GM12878 (cell line): ENCODE measurements around the gene SMOC2. TPM values are rescaled to one million over a fixed set of nuclear protein-coding genes. Genes with fewer than 3 reads are reported as not detected.

ENCODE experiments used
- ATAC-seq: fragments of 200-7000 bp; cut with Tn5 transposase; 3 replicates; pipeline ENCODE4 v1.9.1; 2020; ENCODE audit warnings: mild to moderate bottlenecking, moderate library complexity
- BruUV-seq: library from RNA; stranded (reverse); fragments of 400-500 nt; replicated peaks from 2 replicates; lab custom pipeline; 2021; lab: Mats Ljungman, UMichigan
- CTCF ChIA-PET: fragments of 300-600 bp; sonication (Branson Sonifier 250); formaldehyde crosslinking; extraction: SDS; loops from one replicate; lab custom pipeline; 2021; ENCODE audit warnings: inconsistent platforms; lab: Yijun Ruan, JAX
- POLR2A ChIA-PET: fragments of 350-600 bp; formaldehyde crosslinking; extraction: SDS; loops from one replicate; lab custom pipeline; 2021; ENCODE audit warnings: inconsistent platforms; lab: Charles Lee
- RAD21 ChIA-PET: fragments of 300-600 bp; sonication (Branson Sonifier 250); formaldehyde crosslinking; loops from one replicate; lab custom pipeline; 2023; ENCODE audit warnings: antibody characterized with exemption; ENCODE audit not compliant: unreplicated experiment; lab: Charles Lee
- SMC1A ChIA-PET: fragments of 300-600 bp; sonication (Branson Sonifier 250); formaldehyde crosslinking; loops from one replicate; lab custom pipeline; 2023; ENCODE audit not compliant: unreplicated experiment, uncharacterized antibody; lab: Charles Lee
- DNase-seq: peaks from one replicate; pipeline ENCODE4 v3.0.0-alpha.2; 2011; ENCODE audit warnings: low read depth, low spot score
- FAIRE-seq: peaks from 3 replicates; lab custom pipeline; 2011; peaks lifted over from hg19 to GRCh38; lab: Jason Lieb, UNC
- H2AFZ ChIP-seq: 2 replicates; pipeline ENCODE4 v1.6.0; 2011; ENCODE audit warnings: low read depth, low read length, control low read depth; ENCODE audit not compliant: control insufficient read depth
- H3K27ac ChIP-seq: 2 replicates; pipeline ENCODE4 v1.5.1; 2011; ENCODE audit warnings: control low read depth; ENCODE audit not compliant: control insufficient read depth, insufficient read depth
- H3K27me3 ChIP-seq, 2 experiments: replicated peaks in 1 of 2; 2 replicates each; pipeline versions ENCODE4 v1.6.0 to v1.6.1; 2011; ENCODE audit warnings: low read length in 1 of 2; ENCODE audit not compliant: control insufficient read depth in 2 of 2, insufficient read depth in 2 of 2
- H3K36me3 ChIP-seq, 2 experiments: 2 replicates each; pipeline ENCODE4 v1.5.1; 2011; ENCODE audit warnings: low read length in 1 of 2; ENCODE audit not compliant: control insufficient read depth in 2 of 2, insufficient read depth in 2 of 2
- H3K4me1 ChIP-seq: 2 replicates; pipeline ENCODE4 v1.6.1; 2011; ENCODE audit warnings: mild to moderate bottlenecking, low read length, moderate library complexity, mixed read lengths; ENCODE audit not compliant: control insufficient read depth, insufficient read depth
- H3K4me2 ChIP-seq: 2 replicates; pipeline ENCODE4 v1.6.0; 2011; ENCODE audit warnings: control low read depth; ENCODE audit not compliant: control insufficient read depth, insufficient read depth
- H3K4me3 ChIP-seq: fragments of 200-600 bp; sonication (generic); 2 replicates; pipeline ENCODE4 v1.5.1; 2016
- H3K79me2 ChIP-seq: 2 replicates; pipeline ENCODE4 v1.6.0; 2011; ENCODE audit warnings: low read length; ENCODE audit not compliant: control insufficient read depth, insufficient read depth
- H3K9ac ChIP-seq: 2 replicates; pipeline ENCODE4 v1.8.0; 2011; ENCODE audit warnings: low read length, control low read depth, mixed read lengths; ENCODE audit not compliant: control insufficient read depth, insufficient read depth
- H3K9me3 ChIP-seq: replicated peaks from 3 replicates; pipeline ENCODE4 v1.5.1; 2011; ENCODE audit warnings: mild to moderate bottlenecking, low read length; ENCODE audit not compliant: control insufficient read depth, insufficient read depth
- H4K20me1 ChIP-seq: 2 replicates; pipeline ENCODE4 v1.6.0; 2011; ENCODE audit not compliant: control insufficient read depth, insufficient read depth
- CREB1 ChIP-seq: IDR thresholded peaks from 2 replicates; pipeline ENCODE4 v1.6.1; 2012; ENCODE audit warnings: low read depth, mild to moderate bottlenecking, inconsistent platforms
- DPF2 ChIP-seq: fragments of 450-650 bp; IDR thresholded peaks from 2 replicates; pipeline ENCODE4 v1.6.1; 2017; ENCODE audit warnings: mild to moderate bottlenecking
- FOS ChIP-seq: IDR thresholded peaks from 3 replicates; pipeline ENCODE4 v1.6.1; 2011; ENCODE audit warnings: borderline replicate concordance; ENCODE audit not compliant: insufficient read length; ENCODE audit errors: extremely low read depth
- KAT2A ChIP-seq: conservative IDR thresholded peaks from 2 replicates; pipeline ENCODE4 v1.6.1; 2011; ENCODE audit warnings: low read depth, low read length; ENCODE audit not compliant: control insufficient read depth
- MEF2B ChIP-seq: fragments of 450-650 bp; IDR thresholded peaks from 2 replicates; pipeline ENCODE4 v1.6.1; 2018; ENCODE audit warnings: mild to moderate bottlenecking, moderate library complexity; ENCODE audit not compliant: partially characterized antibody, poor library complexity, severe bottlenecking
- NR2C2 ChIP-seq: IDR thresholded peaks from 2 replicates; pipeline ENCODE4 v1.6.1; 2011; ENCODE audit warnings: borderline replicate concordance, low read depth; ENCODE audit not compliant: control insufficient read depth, insufficient read length
- POU2F2 ChIP-seq: IDR thresholded peaks from 3 replicates; pipeline ENCODE4 v1.6.1; 2011; ENCODE audit warnings: low read depth, mild to moderate bottlenecking, low read length, borderline replicate concordance
- SMAD5 ChIP-seq: IDR thresholded peaks from 2 replicates; pipeline ENCODE4 v1.6.1; 2016; ENCODE audit warnings: antibody characterized with exemption, low read depth
- STAT1 ChIP-seq: fragments of 450-650 bp; conservative IDR thresholded peaks from 2 replicates; pipeline ENCODE4 v1.6.1; 2014; ENCODE audit warnings: antibody characterized with exemption, mild to moderate bottlenecking
- ZZZ3 ChIP-seq: IDR thresholded peaks from 2 replicates; pipeline ENCODE4 v1.6.1; 2011; ENCODE audit warnings: low read depth; ENCODE audit not compliant: control insufficient read depth, insufficient read length
- WGBS: methylation state at CpG from one replicate; pipeline ENCODE4 v1.1.6; 2016; ENCODE audit warnings: low lambda C conversion rate; ENCODE audit not compliant: insufficient replicate concordance, insufficient coverage; ENCODE audit errors: missing lambda C conversion rate; 5-methylcytosine and 5-hydroxymethylcytosine counted together
- in situ Hi-C: fragments of 300-500 bp; cut with MboI; formaldehyde crosslinking; loops from 9 replicates; pipeline ENCODE4 v1.14.3; 2018; ENCODE audit warnings: mixed read lengths
- intact Hi-C: fragments of 100-400 bp; cut with micrococcal nuclease; formaldehyde crosslinking; loops from one replicate; pipeline ENCODE4 v1.14.2; 2022; ENCODE audit not compliant: unreplicated experiment
- polyA plus RNA-seq, 11 experiments: library from polyadenylated mRNA; depleted of rRNA in 4 of 11; unstranded in 6 of 11; stranded (reverse) in 5 of 11; fragments of >200 nt; fragmentation: Nextera tagmentation in 4 of 11; fragmentation: Illumina TruSeq in 1 of 11; extraction: Ambion mirVana in 4 of 11; extraction: Trizol in 1 of 11; gene quantifications; 1 replicate in 1 of 11; 2 replicates in 10 of 11; pipeline versions ENCODE4 v1.2.1 to v1.2.3, GENCODE V29; 2011 to 2016; ENCODE audit warnings: inconsistent platforms in 2 of 11, missing spikeins in 2 of 11, low read depth in 1 of 11
- total RNA-seq, 4 experiments: library from RNA; depleted of rRNA in 3 of 4; stranded (reverse); fragments of >200 nt in 3 of 4; fragmentation: Illumina TruSeq in 1 of 4; extraction: Trizol in 1 of 4; gene quantifications; 2 replicates each; pipeline versions ENCODE4 v1.2.1 to v1.2.3, GENCODE V29; 2013 to 2021
- TF ChIP-seq, protein P1 (sequence below): fragments of 450-650 bp; IDR thresholded peaks from 2 replicates; pipeline ENCODE4 v1.6.1; 2017; ENCODE audit warnings: mild to moderate bottlenecking, moderate library complexity
- TF ChIP-seq, protein P2 (sequence below): IDR thresholded peaks from 2 replicates; pipeline ENCODE4 v1.6.1; 2012; ENCODE audit warnings: low read length, inconsistent platforms

Gene SMOC2
- total and polyA plus RNA-seq, 10 of the 15 experiments (the other 5 are each of a cell fraction or from before 2014, with no cell fraction given), result 0.10 to 0.12 TPM; not detected in 8

DNA sequence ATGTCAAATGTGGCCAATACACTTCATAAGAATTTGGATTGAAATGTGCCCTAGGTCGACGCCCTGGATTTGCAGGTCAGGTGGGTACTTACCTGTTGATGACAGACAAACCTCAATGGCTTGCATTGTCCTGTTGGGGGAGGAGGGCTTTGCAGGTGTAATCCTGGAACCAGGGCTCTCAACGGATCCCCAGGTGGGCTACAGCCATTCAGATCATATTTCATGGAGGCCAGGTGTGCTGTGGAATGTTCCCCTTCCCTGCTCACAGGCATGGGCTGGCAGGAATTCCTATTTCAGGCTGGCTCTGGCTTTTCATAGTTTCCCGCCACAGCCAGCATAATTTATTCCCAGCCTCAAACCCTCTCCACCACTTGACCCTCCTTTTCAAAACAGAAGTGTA lies 254.7 kb downstream of the SMOC2 start:
- ChIA-PET RAD21 (no interaction called here), CTCF (no interaction called here), POLR2A (no interaction called here), SMC1A (no interaction called here)
- intact Hi-C loops, result no loop called here
- Histone ChIP-seq H3K79me2 (no peaks in the 10 kb centered on the region), H3K36me3 (no peaks in the 10 kb centered on the region), H2AFZ (no peak overlapping the region), H3K9me3 (no peaks in the 10 kb centered on the region), H3K27ac (no peak overlapping the region), H3K4me2 (no peak overlapping the region), H3K9ac (no peak overlapping the region), H3K4me1 (no peaks in the 10 kb centered on the region), H3K4me3 (no peak overlapping the region), H3K27me3 (no peaks in the 10 kb centered on the region), H4K20me1 (no peaks in the 10 kb centered on the region)
- BruUV-seq, result no TSS peak
- 5% methylated on average over 4 of the region's 4 CpGs for whole genome bisulfite sequencing
- in situ Hi-C loops, result no loop called here
- no peak for TF ChIP-seq ZZZ3
- TF ChIP-seq KAT2A, result no peak
- TF ChIP-seq CREB1, result no peak
- no peak for TF ChIP-seq POU2F2
- TF ChIP-seq MEF2B, result no peak
- no peak for TF ChIP-seq STAT1
- TF ChIP-seq FOS, result no peak
- no peak for DNase-seq
- FAIRE-seq, result no peak
- no peak for ATAC-seq

- no peak for ATAC-seq
- 0% methylated on average over 5 of the region's 5 CpGs for WGBS
- no peaks in the 10 kb centered on the region for H3K27me3 ChIP-seq
- RAD21 ChIA-PET, result no interaction called here
- H3K9me3 ChIP-seq, result no peaks in the 10 kb centered on the region
- H3K9ac ChIP-seq, result no peak overlapping the region
- intact Hi-C loops (no loop called here), in situ Hi-C loops (no loop called here)
- H3K4me3 ChIP-seq, result no peak overlapping the region
- CTCF ChIA-PET, result no interaction called here
- no peaks in the 10 kb centered on the region for H3K36me3 ChIP-seq
- no peaks in the 10 kb centered on the region for H3K79me2 ChIP-seq
- SMC1A ChIA-PET, result no interaction called here
- POLR2A ChIA-PET, result no interaction called here
- FAIRE-seq, result no peak
- H3K4me1 ChIP-seq, result no peaks in the 10 kb centered on the region
- no peak overlapping the region for H2AFZ ChIP-seq
- no peak for DNase-seq
- H3K4me2 ChIP-seq, result no peak overlapping the region
- H3K27ac ChIP-seq, result no peak overlapping the region
- no peaks in the 10 kb centered on the region for H4K20me1 ChIP-seq
- BruUV-seq, result no TSS peak
- TF ChIP-seq, protein P1, sequence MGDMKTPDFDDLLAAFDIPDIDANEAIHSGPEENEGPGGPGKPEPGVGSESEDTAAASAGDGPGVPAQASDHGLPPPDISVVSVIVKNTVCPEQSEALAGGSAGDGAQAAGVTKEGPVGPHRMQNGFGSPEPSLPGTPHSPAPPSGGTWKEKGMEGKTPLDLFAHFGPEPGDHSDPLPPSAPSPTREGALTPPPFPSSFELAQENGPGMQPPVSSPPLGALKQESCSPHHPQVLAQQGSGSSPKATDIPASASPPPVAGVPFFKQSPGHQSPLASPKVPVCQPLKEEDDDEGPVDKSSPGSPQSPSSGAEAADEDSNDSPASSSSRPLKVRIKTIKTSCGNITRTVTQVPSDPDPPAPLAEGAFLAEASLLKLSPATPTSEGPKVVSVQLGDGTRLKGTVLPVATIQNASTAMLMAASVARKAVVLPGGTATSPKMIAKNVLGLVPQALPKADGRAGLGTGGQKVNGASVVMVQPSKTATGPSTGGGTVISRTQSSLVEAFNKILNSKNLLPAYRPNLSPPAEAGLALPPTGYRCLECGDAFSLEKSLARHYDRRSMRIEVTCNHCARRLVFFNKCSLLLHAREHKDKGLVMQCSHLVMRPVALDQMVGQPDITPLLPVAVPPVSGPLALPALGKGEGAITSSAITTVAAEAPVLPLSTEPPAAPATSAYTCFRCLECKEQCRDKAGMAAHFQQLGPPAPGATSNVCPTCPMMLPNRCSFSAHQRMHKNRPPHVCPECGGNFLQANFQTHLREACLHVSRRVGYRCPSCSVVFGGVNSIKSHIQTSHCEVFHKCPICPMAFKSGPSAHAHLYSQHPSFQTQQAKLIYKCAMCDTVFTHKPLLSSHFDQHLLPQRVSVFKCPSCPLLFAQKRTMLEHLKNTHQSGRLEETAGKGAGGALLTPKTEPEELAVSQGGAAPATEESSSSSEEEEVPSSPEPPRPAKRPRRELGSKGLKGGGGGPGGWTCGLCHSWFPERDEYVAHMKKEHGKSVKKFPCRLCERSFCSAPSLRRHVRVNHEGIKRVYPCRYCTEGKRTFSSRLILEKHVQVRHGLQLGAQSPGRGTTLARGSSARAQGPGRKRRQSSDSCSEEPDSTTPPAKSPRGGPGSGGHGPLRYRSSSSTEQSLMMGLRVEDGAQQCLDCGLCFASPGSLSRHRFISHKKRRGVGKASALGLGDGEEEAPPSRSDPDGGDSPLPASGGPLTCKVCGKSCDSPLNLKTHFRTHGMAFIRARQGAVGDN, result no peak
- TF ChIP-seq DPF2 (no peak), NR2C2 (no peak), SMAD5 (no peak)
- TF ChIP-seq, protein P2, sequence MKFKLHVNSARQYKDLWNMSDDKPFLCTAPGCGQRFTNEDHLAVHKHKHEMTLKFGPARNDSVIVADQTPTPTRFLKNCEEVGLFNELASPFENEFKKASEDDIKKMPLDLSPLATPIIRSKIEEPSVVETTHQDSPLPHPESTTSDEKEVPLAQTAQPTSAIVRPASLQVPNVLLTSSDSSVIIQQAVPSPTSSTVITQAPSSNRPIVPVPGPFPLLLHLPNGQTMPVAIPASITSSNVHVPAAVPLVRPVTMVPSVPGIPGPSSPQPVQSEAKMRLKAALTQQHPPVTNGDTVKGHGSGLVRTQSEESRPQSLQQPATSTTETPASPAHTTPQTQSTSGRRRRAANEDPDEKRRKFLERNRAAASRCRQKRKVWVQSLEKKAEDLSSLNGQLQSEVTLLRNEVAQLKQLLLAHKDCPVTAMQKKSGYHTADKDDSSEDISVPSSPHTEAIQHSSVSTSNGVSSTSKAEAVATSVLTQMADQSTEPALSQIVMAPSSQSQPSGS, result no peak
- TF ChIP-seq, all 136 proteins: peak for 0
Observed at GRCh38 chr6:168698923-168699322, 257.9 kb downstream of the SMOC2 start.
